ENCODE measurements around the gene ADSL.

DNA sequence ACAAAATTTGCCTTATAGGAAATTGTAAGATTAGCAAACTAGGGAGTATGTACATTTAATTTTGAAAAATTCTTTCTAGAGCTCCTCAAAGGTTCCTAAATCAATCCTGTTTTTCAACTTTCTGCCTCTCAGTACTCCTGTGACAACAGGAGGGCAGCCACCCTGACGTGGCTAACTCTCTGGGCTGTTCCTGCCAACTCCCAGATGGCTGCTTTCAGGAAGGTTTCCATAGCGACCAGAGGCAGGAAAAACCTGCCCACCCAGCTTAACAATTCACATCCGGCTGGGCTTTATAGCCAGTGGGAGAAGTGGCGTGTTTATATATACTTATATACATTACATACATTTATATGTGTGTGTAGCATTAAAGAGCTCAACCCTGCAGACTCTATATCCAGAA lies 50.6 kb downstream of the ADSL start:
- no peak for TF ChIP-seq EZH2 (IDR thresholded peaks at IDR 0.05; ENCODE audit: borderline replicate concordance, insufficient read depth, low read depth, low read length, poor library complexity, severe bottlenecking)
- TF ChIP-seq, protein P1, sequence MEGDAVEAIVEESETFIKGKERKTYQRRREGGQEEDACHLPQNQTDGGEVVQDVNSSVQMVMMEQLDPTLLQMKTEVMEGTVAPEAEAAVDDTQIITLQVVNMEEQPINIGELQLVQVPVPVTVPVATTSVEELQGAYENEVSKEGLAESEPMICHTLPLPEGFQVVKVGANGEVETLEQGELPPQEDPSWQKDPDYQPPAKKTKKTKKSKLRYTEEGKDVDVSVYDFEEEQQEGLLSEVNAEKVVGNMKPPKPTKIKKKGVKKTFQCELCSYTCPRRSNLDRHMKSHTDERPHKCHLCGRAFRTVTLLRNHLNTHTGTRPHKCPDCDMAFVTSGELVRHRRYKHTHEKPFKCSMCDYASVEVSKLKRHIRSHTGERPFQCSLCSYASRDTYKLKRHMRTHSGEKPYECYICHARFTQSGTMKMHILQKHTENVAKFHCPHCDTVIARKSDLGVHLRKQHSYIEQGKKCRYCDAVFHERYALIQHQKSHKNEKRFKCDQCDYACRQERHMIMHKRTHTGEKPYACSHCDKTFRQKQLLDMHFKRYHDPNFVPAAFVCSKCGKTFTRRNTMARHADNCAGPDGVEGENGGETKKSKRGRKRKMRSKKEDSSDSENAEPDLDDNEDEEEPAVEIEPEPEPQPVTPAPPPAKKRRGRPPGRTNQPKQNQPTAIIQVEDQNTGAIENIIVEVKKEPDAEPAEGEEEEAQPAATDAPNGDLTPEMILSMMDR (IDR thresholded peaks at IDR 0.05): no peak

All from B cell (primary cell).